ENCODE measurements around the gene SCTR.
"Not testable (repeated sequence)": the region's sequence is repeated elsewhere in the genome, so short reads cannot be mapped to it uniquely, and the experiment has no call there.

The SCTR gene

GRCh38 chr2:119408221-119408619 lies 116.1 kb downstream of the SCTR start:
- DNase-seq (ENCODE audit: low read depth), result no peak

GRCh38 chr2:119407430-119408220 lies 116.7 kb downstream of the SCTR start:
- DNase-seq (ENCODE audit: low read depth), result peak; percentile 47

- DNase-seq (ENCODE audit: low read depth), result no peak
These were observed 119.1 kb downstream of the SCTR start for GRCh38 chr2:119405151-119405550.

GRCh38 chr2:119403618-119404017 lies 120.7 kb downstream of the SCTR start:
- not testable (repeated sequence) for DNase-seq (ENCODE audit: low read depth)

GRCh38 chr2:119402645-119403560 lies 121.4 kb downstream of the SCTR start:
- no peak for DNase-seq (ENCODE audit: low read depth)

- no peak for DNase-seq (ENCODE audit: low read depth)
These were observed 122.2 kb downstream of the SCTR start for GRCh38 chr2:119402106-119402505.

GRCh38 chr2:119397196-119397595 lies 127.1 kb downstream of the SCTR start:
- DNase-seq (ENCODE audit: low read depth), result no peak

GRCh38 chr2:119393971-119394748 lies 130.1 kb downstream of the SCTR start:
- no peak for DNase-seq (ENCODE audit: low read depth)

Data from CMK (cell line).